Left ventricle myocardium inferior (tissue), 1 donor: Measurements from ENCODE around the gene CYP1A2. TPM values are rescaled to one million over a fixed set of nuclear protein-coding genes. Genes with fewer than 3 reads are reported as not detected.
"Not testable (repeated sequence)": the region's sequence is repeated elsewhere in the genome, so short reads cannot be mapped to it uniquely, and the experiment has no call there.

Experiments used
- DNase-seq: peaks from one replicate; pipeline ENCODE4 v3.0.0-alpha.2; 2020
- H3K27ac ChIP-seq: fragments of 200-600 bp; replicated peaks from 2 replicates; pipeline ENCODE4 v1.8.0; 2021
- H3K27me3 ChIP-seq: fragments of 200-600 bp; 2 replicates; pipeline ENCODE4 v1.8.0; 2021; ENCODE audit warnings: low read depth
- H3K36me3 ChIP-seq: fragments of 200-600 bp; 2 replicates; pipeline ENCODE4 v1.8.0; 2021
- H3K4me1 ChIP-seq: fragments of 200-600 bp; 2 replicates; pipeline ENCODE4 v1.8.0; 2021
- H3K4me3 ChIP-seq: fragments of 200-600 bp; 2 replicates; pipeline ENCODE4 v1.8.0; 2021; ENCODE audit warnings: mild to moderate bottlenecking, moderate library complexity
- H3K9me3 ChIP-seq: fragments of 200-600 bp; replicated peaks from 2 replicates; pipeline ENCODE4 v1.8.0; 2021
- intact Hi-C: fragments of 100-400 bp; cut with micrococcal nuclease; formaldehyde crosslinking; loops from one replicate; pipeline ENCODE4 v1.11.0; 2022
- total RNA-seq: library from RNA; stranded (reverse); fragmentation: NEBNext Ultra II Directional; extraction: Animal tissue kit (Norgen Biotek cat#: 25700); gene quantifications from one replicate; pipeline ENCODE4 v1.2.1, GENCODE V29; 2021
- TF ChIP-seq, protein P1 (sequence below): fragments of 200-600 bp; IDR thresholded peaks from 2 replicates; pipeline ENCODE4 v1.8.0; 2021; ENCODE audit warnings: antibody characterized with exemption, mild to moderate bottlenecking, borderline replicate concordance
- donor health status: DM: no; HTN: yes; CAD: no; lungs with severe emphysema.

CYP1A2 gene
- total RNA-seq, 1 donor from 2014 or later: not detected

DNA sequence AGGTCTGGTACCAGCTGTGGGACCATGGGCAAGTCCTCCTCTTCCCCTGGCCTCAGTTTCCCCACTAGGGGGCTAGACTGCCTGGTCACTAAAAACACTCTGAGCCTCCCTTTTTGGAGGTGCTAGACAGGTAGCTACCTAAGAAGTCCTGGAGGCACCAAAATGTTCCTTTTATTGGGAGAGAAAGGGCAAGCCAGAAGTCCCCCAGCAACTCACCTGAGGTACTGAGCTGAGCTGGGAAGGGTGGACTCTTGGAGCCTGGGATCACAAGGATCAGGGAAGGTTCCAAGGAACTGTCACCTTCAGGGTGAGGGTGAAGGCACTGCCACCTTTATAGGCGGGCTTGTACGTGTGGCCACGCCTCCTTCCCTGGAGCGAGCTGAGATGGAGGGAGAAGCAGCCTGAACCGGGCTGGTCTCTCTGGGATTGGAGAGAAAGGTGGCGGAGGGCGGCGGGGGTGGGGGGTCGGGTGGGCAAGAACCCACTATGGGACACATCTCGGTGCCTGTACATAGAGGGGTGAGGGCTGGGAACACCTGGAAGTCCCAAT lies 23.3 kb upstream of the CYP1A2 start, which contains the start of gene CYP1A1:
TSS of gene CYP1A1 (minus strand) at position 304 of the 550 bp plus-strand sequence. CDS start 2,431 bp downstream, outside the sequence.
- no peaks in the 10 kb centered on the region for H3K9me3 ChIP-seq
- TF ChIP-seq, protein P1, sequence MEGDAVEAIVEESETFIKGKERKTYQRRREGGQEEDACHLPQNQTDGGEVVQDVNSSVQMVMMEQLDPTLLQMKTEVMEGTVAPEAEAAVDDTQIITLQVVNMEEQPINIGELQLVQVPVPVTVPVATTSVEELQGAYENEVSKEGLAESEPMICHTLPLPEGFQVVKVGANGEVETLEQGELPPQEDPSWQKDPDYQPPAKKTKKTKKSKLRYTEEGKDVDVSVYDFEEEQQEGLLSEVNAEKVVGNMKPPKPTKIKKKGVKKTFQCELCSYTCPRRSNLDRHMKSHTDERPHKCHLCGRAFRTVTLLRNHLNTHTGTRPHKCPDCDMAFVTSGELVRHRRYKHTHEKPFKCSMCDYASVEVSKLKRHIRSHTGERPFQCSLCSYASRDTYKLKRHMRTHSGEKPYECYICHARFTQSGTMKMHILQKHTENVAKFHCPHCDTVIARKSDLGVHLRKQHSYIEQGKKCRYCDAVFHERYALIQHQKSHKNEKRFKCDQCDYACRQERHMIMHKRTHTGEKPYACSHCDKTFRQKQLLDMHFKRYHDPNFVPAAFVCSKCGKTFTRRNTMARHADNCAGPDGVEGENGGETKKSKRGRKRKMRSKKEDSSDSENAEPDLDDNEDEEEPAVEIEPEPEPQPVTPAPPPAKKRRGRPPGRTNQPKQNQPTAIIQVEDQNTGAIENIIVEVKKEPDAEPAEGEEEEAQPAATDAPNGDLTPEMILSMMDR: no peak
- peak; percentile 27 for DNase-seq
- H3K27me3 ChIP-seq: no peaks in the 10 kb centered on the region
- no peaks in the 10 kb centered on the region for H3K36me3 ChIP-seq
- H3K27ac ChIP-seq: peak within 1 kb of the TSS; percentile 68
- intact Hi-C loops: no loop called here
- peaks cover 39% of the 10 kb centered on the region for H3K4me1 ChIP-seq
- H3K4me3 ChIP-seq: peak within 1 kb of the TSS; percentile 71

DNA sequence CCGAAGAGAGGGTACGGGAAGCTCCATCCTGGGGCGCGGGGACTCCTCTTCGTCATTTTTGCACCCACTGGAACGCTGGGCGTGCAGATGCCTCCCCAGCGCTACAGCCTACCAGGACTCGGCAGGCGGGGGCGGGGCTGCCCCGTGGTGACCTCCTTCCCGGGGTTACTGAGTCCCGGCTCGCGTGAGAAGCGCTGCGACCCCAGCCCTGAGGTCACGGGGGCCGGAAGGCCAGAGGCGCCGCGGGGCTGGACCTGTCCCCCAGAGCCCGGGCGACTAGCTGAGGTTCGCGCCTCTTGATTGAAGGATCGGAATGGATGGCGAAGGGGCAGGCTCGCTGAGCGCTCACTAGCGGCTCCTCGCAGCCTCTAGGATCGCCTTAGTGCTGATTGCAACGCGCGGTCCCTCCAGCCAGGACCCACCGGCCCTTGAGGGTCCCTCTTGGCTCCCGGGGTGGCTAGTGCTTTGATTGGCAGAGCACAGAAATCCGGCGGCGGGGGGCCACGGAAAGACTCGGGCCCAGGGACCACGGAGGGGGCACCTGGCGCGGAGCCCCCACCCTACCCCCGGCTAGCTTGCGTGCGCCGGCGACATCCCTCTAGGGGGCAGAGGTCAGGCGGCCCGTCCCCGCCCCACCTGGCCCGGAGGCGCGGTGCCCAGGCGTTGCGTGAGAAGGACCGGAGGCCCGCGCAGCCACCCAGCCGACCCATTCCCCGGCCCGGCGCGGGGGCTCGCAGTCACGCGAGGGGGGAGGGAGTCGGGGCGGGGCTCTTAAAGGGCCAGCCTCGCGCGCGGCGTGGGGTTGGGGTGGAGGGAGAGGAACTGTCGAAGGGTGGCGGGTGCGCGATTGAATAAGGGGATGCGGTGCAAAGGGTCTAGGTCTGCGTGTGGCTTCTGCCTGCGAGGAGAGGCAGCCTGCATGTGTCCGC lies 22.5 kb upstream of the CYP1A2 start:
- intact Hi-C loops: no loop called here

DNA sequence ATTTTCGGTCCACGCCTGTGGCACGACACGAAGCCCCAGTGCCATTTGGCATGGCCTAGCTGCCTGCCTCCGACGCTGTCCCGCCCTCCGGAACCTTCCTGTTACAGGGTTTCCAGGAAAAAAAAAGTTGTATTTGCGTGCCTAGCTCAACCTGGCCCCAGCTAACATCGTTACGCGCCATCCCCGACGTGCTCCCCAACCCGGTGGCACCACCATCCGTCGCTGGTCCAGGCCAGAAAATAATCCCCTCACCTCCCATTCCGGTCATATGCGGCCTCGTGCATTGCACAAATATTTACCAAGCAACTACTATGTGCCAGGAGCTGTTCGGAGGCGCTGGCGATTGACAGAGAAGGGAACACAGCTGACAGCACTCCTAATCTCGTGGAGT lies 21.9 kb upstream of the CYP1A2 start:
- Histone ChIP-seq H3K4me3 (peak overlapping the region; percentile 71), H3K4me1 (peaks cover 39% of the 10 kb centered on the region), H3K36me3 (no peaks in the 10 kb centered on the region), H3K27ac (peak overlapping the region; percentile 68), H3K9me3 (no peaks in the 10 kb centered on the region), H3K27me3 (no peaks in the 10 kb centered on the region)
- intact Hi-C loops: no loop called here
- TF ChIP-seq, protein P1: no peak
- no peak for DNase-seq

More for the DNA sequence above, 22.5 kb upstream of the CYP1A2 start:
- peak; percentile 37 for DNase-seq
- Histone ChIP-seq H3K27ac (peak overlapping the region; percentile 68), H3K9me3 (no peaks in the 10 kb centered on the region), H3K4me3 (peak overlapping the region; percentile 71), H3K27me3 (no peaks in the 10 kb centered on the region), H3K4me1 (peaks cover 39% of the 10 kb centered on the region), H3K36me3 (no peaks in the 10 kb centered on the region)
- TF ChIP-seq, protein P1: no peak

DNA sequence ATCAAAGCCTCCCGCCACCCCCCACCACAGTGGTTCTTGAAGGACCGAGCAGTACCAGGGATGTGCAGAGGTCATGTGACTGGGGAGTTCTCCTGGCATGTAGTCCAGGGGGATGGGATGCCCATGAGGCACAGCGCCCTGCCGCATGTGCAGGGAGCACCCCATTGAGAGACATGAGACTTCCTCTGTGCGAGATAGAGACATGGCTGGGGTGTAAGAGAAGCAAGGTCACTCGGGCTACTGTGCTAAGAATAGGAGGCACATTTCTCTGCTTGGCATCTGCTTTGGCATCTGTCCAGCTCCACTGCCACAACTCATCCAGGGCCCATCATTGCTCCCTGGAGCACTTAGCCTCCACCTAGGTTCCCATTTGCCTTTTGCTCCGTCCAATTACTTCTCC lies 20.9 kb upstream of the CYP1A2 start:
- no peaks in the 10 kb centered on the region for H3K27me3 ChIP-seq
- peak overlapping the region; percentile 67 for H3K27ac ChIP-seq
- no peaks in the 10 kb centered on the region for H3K9me3 ChIP-seq
- H3K36me3 ChIP-seq: no peaks in the 10 kb centered on the region
- peak overlapping the region; percentile 3 for H3K4me3 ChIP-seq
- TF ChIP-seq, protein P1: no peak
- H3K4me1 ChIP-seq: peaks cover 35% of the 10 kb centered on the region
- intact Hi-C loops: no loop called here
- peak; percentile 46 for DNase-seq

DNA sequence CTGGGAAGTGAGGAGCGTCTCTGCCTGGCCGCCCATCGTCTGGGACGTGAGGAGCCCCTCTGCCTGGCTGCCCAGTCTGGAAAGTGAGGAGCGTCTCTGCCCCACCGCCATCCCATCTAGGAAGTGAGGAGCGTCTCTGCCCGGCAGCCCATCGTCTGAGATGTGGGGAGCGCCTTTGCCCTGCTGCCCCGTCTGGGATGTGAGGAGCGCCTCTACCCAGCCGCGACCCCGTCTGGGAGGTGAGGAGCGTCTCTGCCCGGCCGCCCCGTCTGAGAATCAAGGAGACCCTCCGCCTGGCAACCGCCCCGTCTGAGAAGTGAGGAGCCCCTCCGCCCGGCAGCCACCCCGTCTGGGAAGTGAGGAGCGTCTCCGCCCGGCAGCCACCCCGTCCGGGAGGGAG lies 19.9 kb upstream of the CYP1A2 start:
- H3K4me1 ChIP-seq: peaks cover 33% of the 10 kb centered on the region
- H3K27ac ChIP-seq, intact Hi-C loops, H3K27me3 ChIP-seq, H3K4me3 ChIP-seq, DNase-seq, H3K36me3 ChIP-seq, H3K9me3 ChIP-seq: not testable (repeated sequence)

DNA sequence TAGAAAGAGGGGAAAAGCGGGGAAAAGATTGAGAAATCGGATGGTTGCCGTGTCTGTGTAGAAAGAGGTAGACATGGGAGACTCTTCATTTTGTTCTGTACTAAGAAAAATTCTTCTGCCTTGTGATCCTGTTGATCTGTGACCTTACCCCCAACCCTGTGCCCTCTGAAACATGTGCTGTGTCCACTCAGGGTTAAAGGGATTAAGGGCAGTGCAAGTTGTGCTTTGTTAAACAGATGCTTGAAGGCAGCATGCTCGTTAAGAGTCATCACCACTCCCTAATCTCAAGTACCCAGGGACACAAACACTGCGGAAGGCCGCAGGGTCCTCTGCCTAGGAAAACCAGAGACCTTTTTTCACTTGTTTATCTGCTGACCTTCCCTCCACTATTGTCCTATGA lies 19.3 kb upstream of the CYP1A2 start:
- H3K27ac ChIP-seq, H3K4me3 ChIP-seq, H3K36me3 ChIP-seq, H3K9me3 ChIP-seq, DNase-seq, H3K27me3 ChIP-seq, intact Hi-C loops: not testable (repeated sequence)
- H3K4me1 ChIP-seq: peaks cover 33% of the 10 kb centered on the region
